HUES64 (cell line): ENCODE data around the gene PSMB4. TPM values are rescaled to one million over a fixed set of nuclear protein-coding genes. Genes with fewer than 3 reads are reported as not detected.
"Not testable (repeated sequence)": the region's sequence is repeated elsewhere in the genome, so short reads cannot be mapped to it uniquely, and the experiment has no call there.

Experiments
- H3K27ac ChIP-seq: 2 replicates; pipeline ENCODE4 v1.7.0; 2013; ENCODE audit warnings: low read depth, low read length, inconsistent platforms
- H3K27me3 ChIP-seq: 2 replicates; pipeline ENCODE4 v1.6.1; 2013; ENCODE audit warnings: mild to moderate bottlenecking, low read length; ENCODE audit not compliant: insufficient read depth
- H3K36me3 ChIP-seq: 2 replicates; pipeline ENCODE4 v1.6.1; 2013; ENCODE audit warnings: mild to moderate bottlenecking, low read length; ENCODE audit not compliant: insufficient read depth
- H3K4me1 ChIP-seq: 2 replicates; pipeline ENCODE4 v1.6.1; 2013; ENCODE audit warnings: mild to moderate bottlenecking, low read length, moderate library complexity; ENCODE audit not compliant: insufficient read depth
- H3K4me3 ChIP-seq: 2 replicates; pipeline ENCODE4 v1.5.1; 2013; ENCODE audit warnings: mild to moderate bottlenecking, low read length, moderate library complexity
- H3K9ac ChIP-seq: 2 replicates; pipeline ENCODE4 v1.6.1; 2013; ENCODE audit warnings: mild to moderate bottlenecking, low read depth, low read length
- H3K9me3 ChIP-seq: 2 replicates; pipeline ENCODE4 v1.6.1; 2013; ENCODE audit warnings: low read depth, low read length; ENCODE audit not compliant: insufficient read depth
- WGBS: fragments of 150-250, 120-280 bp; methylation state at CpG from one replicate; pipeline ENCODE4 v1.1.7; 2013; ENCODE audit warnings: missing lambda C conversion rate; 5-methylcytosine and 5-hydroxymethylcytosine counted together
- polyA plus RNA-seq, 2 experiments: library from polyadenylated mRNA; stranded (reverse); fragments of 50-300 nt; gene quantifications; one replicate each; pipeline ENCODE4 v1.2.3, GENCODE V29; 2013

The PSMB4 gene
- 356 TPM for polyA plus RNA-seq (2013, experiment 1 of 2)
- 290 TPM for polyA plus RNA-seq (2013, experiment 2 of 2)

DNA sequence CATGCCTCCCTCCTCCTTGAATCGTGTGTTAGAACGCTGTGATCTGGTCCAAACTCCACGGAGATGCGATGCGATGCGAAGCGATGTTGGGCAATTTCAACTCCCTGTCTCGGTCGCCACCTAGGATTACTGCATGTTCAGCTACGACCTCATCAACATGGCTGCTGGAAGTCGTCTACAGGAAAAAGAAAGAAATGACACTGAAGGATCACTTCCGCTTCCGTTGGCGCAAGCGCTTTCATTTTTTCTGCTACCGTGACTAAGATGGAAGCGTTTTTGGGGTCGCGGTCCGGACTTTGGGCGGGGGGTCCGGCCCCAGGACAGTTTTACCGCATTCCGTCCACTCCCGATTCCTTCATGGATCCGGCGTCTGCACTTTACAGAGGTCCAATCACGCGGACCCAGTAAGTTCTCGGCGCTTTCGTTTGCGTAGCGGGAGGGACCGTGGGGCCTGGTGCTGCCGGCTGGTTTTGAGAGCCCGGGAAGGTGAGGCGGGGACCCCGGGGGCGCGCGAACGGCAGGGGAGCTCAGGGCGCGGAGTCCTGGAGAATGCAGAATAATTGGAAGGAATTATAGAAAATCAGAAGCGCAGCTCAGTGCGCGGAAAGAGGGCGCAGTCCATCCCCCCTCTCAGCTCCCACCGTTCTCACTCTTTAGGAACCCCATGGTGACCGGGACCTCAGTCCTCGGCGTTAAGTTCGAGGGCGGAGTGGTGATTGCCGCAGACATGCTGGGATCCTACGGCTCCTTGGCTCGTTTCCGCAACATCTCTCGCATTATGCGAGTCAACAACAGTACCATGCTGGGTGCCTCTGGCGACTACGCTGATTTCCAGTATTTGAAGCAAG, at the start of gene PSMB4:
Gene PSMB4, plus strand, starts transcription at position 250 of the 848 bp plus-strand sequence. Its CDS starts 15 bp downstream, at position 265.
- peak within 1 kb of the TSS; percentile 94 for H3K9ac ChIP-seq
- WGBS, result under 1% methylated on average over 63 of the region's 63 CpGs
- H3K36me3 ChIP-seq, result peaks cover 43% of the 10 kb centered on the region

DNA sequence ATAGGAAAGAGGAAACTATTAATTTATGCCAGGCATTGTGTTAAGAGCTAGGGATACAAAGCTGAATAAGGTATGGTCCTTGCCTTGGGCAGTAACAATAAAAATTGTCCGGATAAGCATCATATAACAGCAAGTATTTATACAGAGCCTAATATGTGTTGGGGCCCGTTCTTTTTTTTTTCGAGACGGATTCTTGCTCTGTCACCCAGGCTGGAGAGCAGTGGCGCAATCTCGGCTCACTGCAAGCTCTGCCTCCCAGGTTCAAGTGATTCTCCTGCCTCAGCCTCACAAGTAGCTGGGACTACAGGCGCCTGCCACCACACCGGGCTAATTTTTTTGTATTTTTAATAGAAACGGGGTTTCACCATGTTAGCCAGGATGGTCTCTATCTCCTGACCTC, 49.0 kb upstream of the PSMB4 start:
- H3K9ac ChIP-seq, H3K36me3 ChIP-seq, H3K27ac ChIP-seq, H3K27me3 ChIP-seq, H3K4me3 ChIP-seq: not testable (repeated sequence)
- H3K9me3 ChIP-seq, result peaks cover 13% of the 10 kb centered on the region
- peaks cover 16% of the 10 kb centered on the region for H3K4me1 ChIP-seq
- 93% methylated on average over 9 of the region's 9 CpGs for WGBS

More for the DNA sequence above, at the start of gene PSMB4:
- Histone ChIP-seq H3K9me3 (no peaks in the 10 kb centered on the region), H3K27ac (peak within 1 kb of the TSS; percentile 89), H3K4me3 (peak within 1 kb of the TSS; percentile 79), H3K4me1 (peaks cover 4% of the 10 kb centered on the region; the same call in 1 of the 2 replicates), H3K27me3 (no peaks in the 10 kb centered on the region)

DNA sequence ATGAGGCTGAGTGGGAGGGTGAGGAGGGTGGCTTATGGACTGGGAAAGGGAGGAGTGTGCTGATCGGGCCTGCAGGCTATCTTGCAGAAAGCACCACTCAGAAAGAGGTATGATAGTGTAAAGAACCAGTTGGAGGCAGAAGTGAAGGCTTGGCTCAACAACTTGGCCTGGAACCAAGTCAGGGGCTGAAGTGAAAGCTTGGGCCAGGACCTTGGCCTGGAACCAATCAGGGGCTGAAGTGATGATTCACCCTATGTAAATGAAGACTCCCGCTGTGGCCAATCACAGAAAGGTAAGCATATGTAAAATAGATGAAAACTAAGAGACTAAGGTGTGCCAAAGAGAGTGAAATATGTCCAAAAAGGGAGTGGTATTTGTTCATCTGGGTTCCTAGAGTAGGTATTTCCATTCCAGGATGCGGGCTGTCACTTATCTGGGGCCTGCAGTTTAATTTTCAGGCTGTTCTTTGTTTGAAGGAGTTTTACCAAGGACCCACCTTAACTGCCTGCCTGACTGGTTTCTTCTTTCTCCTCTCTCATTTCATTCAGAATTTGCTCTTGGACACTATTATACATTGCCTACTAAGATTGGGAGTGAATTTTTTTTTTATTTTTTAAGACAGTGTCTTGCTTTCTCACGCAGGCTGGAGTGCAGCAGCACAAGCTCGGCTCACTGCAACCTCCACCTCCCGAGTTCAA, 47.2 kb upstream of the PSMB4 start:
- Histone ChIP-seq H3K27ac (no peak overlapping the region), H3K9ac (no peak overlapping the region)
- 93% methylated on average over 6 of the region's 6 CpGs for WGBS

DNA sequence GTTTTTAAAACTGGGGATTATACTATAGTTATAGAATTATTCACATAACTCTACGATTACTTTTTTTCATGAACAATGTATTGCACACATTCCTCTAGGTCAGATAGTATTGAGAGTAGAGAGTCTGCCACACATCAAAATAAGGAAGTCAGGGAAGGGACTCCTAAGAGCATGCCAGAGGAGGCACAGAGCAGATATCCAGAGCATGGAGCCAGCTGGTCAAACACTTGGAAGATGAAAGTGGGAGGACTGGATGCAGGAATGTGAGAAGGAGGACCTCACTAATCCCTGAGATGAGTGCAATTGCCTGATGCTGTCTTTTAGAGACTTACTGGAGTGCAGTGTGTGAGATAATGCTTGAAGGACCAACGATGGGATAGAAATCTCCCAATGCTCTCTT, 42.7 kb upstream of the PSMB4 start:
- no peak overlapping the region for H3K27ac ChIP-seq
- peaks cover 7% of the 10 kb centered on the region for H3K9me3 ChIP-seq
- no peak overlapping the region for H3K9ac ChIP-seq
- H3K4me3 ChIP-seq, result no peak overlapping the region
- no peaks in the 10 kb centered on the region for H3K4me1 ChIP-seq
- WGBS, result 67% methylated on average over 1 of the region's 2 CpGs
- H3K36me3 ChIP-seq, result no peaks in the 10 kb centered on the region
- no peaks in the 10 kb centered on the region for H3K27me3 ChIP-seq

More for the DNA sequence above, 47.2 kb upstream of the PSMB4 start:
- Histone ChIP-seq H3K27me3 (no peaks in the 10 kb centered on the region), H3K9me3 (peaks cover 13% of the 10 kb centered on the region), H3K36me3 (no peaks in the 10 kb centered on the region), H3K4me3 (no peak overlapping the region), H3K4me1 (peaks cover 7% of the 10 kb centered on the region)

DNA sequence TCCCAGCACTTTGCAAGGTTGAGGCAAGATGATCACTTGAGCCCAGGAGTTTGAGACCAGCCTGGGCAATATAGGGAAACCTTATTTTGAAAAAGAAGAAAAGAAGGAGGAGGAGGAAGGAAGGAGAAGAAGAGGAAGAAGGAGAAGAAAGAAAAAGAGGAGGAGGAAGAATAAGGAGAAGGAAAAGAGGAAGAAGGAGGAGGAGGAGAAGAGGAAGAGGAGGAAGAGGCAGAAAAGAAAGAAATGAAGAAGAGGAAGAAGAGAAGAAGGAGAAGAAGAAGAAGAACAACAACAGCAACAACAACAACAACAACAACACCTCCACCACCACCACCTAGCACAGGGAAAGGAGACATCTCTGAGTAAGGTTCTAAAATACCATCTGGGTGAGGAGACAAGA, 37.5 kb upstream of the PSMB4 start:
- Histone ChIP-seq H3K4me3 (no peak overlapping the region), H3K9ac (no peak overlapping the region), H3K27me3 (no peaks in the 10 kb centered on the region), H3K36me3 (peaks cover 18% of the 10 kb centered on the region), H3K27ac (no peak overlapping the region), H3K9me3 (peaks cover 18% of the 10 kb centered on the region), H3K4me1 (no peaks in the 10 kb centered on the region)

DNA sequence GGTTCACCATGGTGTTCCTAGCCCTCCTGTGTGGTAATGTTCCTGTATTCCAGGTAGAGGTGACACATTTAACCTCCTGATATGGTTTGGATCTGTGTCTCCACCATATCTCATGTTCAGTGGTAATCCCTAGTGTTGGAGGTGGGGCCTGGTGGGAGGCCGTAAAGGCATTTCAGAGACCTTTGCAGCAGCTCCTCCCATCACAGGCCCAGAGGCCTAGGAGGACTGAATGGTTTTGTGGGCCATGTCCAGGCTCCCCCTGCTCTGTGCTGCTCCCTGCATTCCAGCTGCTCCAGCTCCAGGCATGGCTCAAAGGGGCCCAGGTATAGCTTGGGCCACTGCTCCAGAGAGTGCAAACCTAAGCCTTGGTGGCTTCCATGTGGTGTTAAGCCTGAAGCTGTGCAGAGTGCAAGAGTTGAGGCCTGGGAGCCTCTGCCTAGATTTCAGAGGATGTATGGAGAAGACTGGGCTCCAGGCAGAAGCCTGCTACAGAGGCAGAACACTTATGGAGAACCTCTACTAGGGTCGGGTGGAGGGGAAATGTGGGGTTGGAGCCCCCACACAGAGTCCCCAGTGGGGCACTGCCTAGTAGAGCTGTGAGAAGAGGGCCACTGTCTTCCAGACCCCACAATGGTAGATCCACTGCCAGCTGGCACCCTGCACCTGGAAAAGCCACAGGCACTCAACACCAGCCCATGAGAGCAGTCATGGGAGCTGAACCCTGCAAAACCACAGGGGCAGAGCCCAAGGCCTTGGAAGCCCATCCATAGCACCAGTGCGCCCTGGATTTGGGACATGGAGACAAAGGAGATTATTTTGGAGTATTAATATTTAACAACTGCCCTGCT, 36.8 kb upstream of the PSMB4 start:
- peaks cover 20% of the 10 kb centered on the region for H3K36me3 ChIP-seq
- H3K4me1 ChIP-seq, result no peaks in the 10 kb centered on the region
- H3K9me3 ChIP-seq, result peaks cover 18% of the 10 kb centered on the region
- 91% methylated on average over 3 of the region's 3 CpGs for whole genome bisulfite sequencing
- H3K9ac ChIP-seq, result no peak overlapping the region
- no peaks in the 10 kb centered on the region for H3K27me3 ChIP-seq
- no peak overlapping the region for H3K27ac ChIP-seq
- no peak overlapping the region for H3K4me3 ChIP-seq

DNA sequence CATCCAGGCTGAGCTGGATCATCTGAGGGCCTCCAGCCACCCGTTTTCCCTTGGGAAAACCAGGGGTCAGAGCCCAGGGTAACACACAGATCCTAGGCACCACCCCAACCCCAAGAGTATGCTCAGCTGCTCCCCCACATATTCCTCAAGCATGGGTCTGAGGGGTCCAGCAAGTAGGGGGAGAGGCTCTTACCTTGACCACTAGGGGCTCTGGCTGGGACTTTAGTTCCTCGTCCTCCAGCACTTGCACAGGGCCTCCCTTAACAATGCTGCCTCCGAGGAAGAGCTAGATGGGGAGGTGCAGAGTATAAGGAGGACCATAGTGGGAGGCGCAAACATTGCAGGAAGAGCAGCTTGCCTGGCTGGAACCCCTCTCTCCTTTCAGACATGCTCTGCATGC, 34.4 kb upstream of the PSMB4 start:
- Histone ChIP-seq H3K27me3 (no peaks in the 10 kb centered on the region), H3K27ac (no peak overlapping the region), H3K9ac (no peak overlapping the region), H3K36me3 (peaks cover 21% of the 10 kb centered on the region), H3K4me3 (no peak overlapping the region), H3K9me3 (peaks cover 18% of the 10 kb centered on the region), H3K4me1 (no peaks in the 10 kb centered on the region)
- WGBS, result 94% methylated on average over 4 of the region's 4 CpGs

DNA sequence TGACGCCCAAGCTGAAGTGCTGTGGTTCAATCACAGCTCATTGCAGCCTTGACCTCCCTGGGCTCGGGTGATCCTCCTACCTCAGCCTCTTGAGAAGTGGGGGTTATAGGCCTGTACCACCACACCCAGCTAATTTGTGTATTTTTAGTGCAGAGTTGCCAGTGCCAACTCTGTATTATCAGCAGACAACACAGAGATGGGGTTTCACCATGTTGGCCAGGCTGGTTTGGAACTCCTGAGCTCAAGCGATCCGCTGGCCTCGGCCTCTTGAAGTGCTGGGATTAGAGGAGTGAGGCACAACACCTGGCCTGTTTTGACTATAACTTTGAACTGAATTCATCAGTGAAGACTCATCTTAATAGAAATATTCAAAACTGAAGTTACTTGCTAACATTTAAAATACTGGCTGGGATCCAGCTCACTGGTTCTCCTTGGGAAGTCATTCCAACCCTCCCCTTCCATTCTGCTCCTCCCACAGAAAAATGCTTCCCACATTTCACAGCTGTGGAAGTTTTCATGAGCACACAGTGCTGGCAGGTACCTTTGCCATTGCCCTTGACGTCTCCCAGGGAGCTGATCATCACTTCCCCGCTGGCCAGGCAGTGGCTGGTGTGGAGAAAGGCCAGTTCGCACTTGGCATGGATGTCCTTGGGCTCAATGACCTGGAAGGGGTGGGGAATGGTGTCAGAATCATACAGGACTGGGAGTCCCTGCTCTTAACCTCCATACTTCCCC, 31.5 kb upstream of the PSMB4 start:
- H3K9me3 ChIP-seq, result peaks cover 5% of the 10 kb centered on the region; the same call in 1 of the 2 replicates

DNA sequence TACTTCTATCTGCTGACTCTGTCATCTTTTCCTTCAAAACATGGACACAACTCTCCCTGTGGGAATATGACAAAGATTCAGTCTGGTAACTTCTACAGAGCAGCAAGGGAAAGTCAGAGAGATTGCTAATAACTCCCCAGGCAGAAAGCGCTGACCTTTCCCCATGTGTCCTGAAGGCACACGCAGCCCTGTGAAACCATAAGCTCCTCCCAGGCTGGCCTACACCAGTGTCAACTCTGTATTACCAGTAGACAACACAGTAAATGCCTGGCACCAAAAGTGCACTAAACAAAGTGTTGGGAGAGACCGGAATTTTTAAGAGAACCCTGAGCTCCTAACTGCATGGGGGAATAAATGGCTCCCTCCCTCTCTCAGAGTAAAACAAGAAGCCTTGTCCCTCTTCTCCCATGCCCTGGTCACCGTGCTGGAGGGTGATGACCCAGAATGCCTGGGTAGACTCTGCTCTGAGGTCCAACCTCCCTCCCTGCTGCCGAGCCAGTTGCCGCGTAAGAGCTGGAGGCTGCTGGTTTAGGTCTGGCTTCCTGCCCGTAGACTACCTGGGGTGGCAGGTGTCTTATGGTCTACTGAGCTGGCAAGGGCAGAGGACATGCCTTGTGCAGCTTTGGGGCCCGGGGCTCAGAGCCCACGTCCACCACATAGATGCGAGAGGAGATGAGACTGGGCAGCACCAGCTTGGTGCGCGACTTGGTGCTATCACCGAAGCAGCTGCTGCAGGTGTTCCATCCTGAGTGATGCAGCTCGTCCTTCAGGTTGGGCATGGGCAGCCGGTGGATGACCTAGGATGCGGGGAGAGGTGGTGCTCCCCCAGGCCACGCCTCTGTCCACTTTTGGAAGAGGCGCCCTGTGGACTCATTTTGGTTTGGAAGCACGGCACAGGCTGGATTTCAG, 30.7 kb upstream of the PSMB4 start:
- Histone ChIP-seq H3K27ac (no peak overlapping the region), H3K4me1 (peaks cover 6% of the 10 kb centered on the region; the same call in 1 of the 2 replicates), H3K9ac (no peak overlapping the region), H3K9me3 (no peaks in the 10 kb centered on the region; the same call in 1 of the 2 replicates), H3K27me3 (no peaks in the 10 kb centered on the region), H3K36me3 (peaks cover 18% of the 10 kb centered on the region), H3K4me3 (no peak overlapping the region)
- 93% methylated on average over 20 of the region's 20 CpGs for WGBS

More for the DNA sequence above, 31.5 kb upstream of the PSMB4 start:
- Histone ChIP-seq H3K27ac (no peak overlapping the region), H3K4me1 (peaks cover 6% of the 10 kb centered on the region; the same call in 1 of the 2 replicates), H3K27me3 (no peaks in the 10 kb centered on the region), H3K9ac (no peak overlapping the region), H3K4me3 (no peak overlapping the region), H3K36me3 (peaks cover 18% of the 10 kb centered on the region)
- WGBS, result 88% methylated on average over 8 of the region's 8 CpGs

DNA sequence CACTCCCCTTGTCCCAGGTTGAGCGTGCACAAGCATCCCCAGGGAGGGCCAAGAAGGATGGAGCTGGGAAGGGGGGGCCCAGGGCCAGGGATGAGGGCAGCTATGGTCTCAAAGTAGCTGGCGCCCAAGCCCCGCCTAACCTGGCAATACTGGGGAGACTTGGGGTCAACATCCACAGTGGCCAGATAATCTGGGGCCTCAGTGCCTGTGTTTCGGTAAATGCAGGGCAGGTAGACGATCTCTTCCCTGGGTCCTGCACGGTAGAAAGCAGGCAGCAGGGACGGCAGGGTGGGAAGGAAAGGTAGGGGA, 30.1 kb upstream of the PSMB4 start:
- Histone ChIP-seq H3K9me3 (no peaks in the 10 kb centered on the region), H3K4me3 (no peak overlapping the region), H3K27me3 (no peaks in the 10 kb centered on the region), H3K27ac (no peak overlapping the region), H3K36me3 (peaks cover 15% of the 10 kb centered on the region), H3K9ac (no peak overlapping the region), H3K4me1 (peaks cover 6% of the 10 kb centered on the region; the same call in 1 of the 2 replicates)
- 89% methylated on average over 7 of the region's 7 CpGs for WGBS
